Upper lobe of left lung (tissue), 6 donors: ENCODE data around the gene RAET1E. TPM values are rescaled to one million over a fixed set of nuclear protein-coding genes. Genes with fewer than 3 reads are reported as not detected.

Experiments used
- ATAC-seq, 2 donors: fragments of 200-7000 bp; cut with Tn5 transposase; one replicate each; pipeline ENCODE4 v1.9.1; 2022; ENCODE audit warnings: mild to moderate bottlenecking in 2 of 2, moderate library complexity in 2 of 2; ENCODE audit not compliant: low FRiP score in 2 of 2
- DNase-seq, 2 donors: peaks; one replicate each; pipeline ENCODE4 v3.0.0-alpha.2; 2019 to 2020
- H3K27ac ChIP-seq, 4 donors: fragments of 200-600 bp; sonication (generic); one replicate each; pipeline ENCODE4 v1.5.1; 2016 to 2019
- H3K27me3 ChIP-seq, 4 donors: fragments of 200-600 bp; sonication (generic); one replicate each; pipeline ENCODE4 v1.5.1; 2017 to 2019
- H3K36me3 ChIP-seq, 4 donors: fragments of 200-600 bp; sonication (generic); one replicate each; pipeline ENCODE4 v1.5.1; 2016 to 2019
- H3K4me1 ChIP-seq, 4 donors: fragments of 200-600 bp; sonication (generic); one replicate each; pipeline ENCODE4 v1.5.1; 2018 to 2019
- H3K4me3 ChIP-seq, 4 donors: fragments of 200-600 bp; sonication (generic); one replicate each; pipeline ENCODE4 v1.5.1; 2017 to 2019; ENCODE audit warnings: mild to moderate bottlenecking in 2 of 4, moderate library complexity in 1 of 4
- H3K9me3 ChIP-seq, 4 donors: fragments of 200-600 bp; sonication (generic); one replicate each; pipeline ENCODE4 v1.5.1; 2018 to 2019
- CTCF ChIP-seq, 6 experiments: fragments of 450-650 bp in 4 of 6; fragments of 200-600 bp in 2 of 6; sonication (generic) in 2 of 6; IDR thresholded peaks; one replicate each; pipeline ENCODE4 v1.5.1; 2016 to 2019; ENCODE audit warnings: antibody characterized with exemption in 6 of 6
- EP300 ChIP-seq, 4 donors: sonication (generic); formaldehyde crosslinking; IDR thresholded peaks; one replicate each; pipeline ENCODE4 v1.5.1; 2017; ENCODE audit warnings: antibody characterized with exemption in 4 of 4, control low read depth in 2 of 4
- POLR2A ChIP-seq, 4 donors: fragments of 450-650 bp; IDR thresholded peaks; one replicate each; pipeline ENCODE4 v1.5.1; 2016 to 2017; ENCODE audit warnings: antibody characterized with exemption in 4 of 4, mild to moderate bottlenecking in 2 of 4
- POLR2AphosphoS5 ChIP-seq, 2 donors: sonication (generic); formaldehyde crosslinking; IDR thresholded peaks; one replicate each; pipeline ENCODE4 v1.5.1; 2017; ENCODE audit warnings: antibody characterized with exemption in 2 of 2
- WGBS, 2 donors: methylation state at CpG; one replicate each; pipeline ENCODE4 v1.1.5; 2017 to 2018; 5-methylcytosine and 5-hydroxymethylcytosine counted together
- total RNA-seq, 6 donors: library from RNA; depleted of rRNA in 4 of 6; stranded (reverse); fragments of >200 nt in 4 of 6; gene quantifications; one replicate each; pipeline versions ENCODE4 v1.1.0 to v1.2.1, GENCODE V29; 2016 to 2021
- donor health status: DM: no; HTN: no; CAD: no; lungs with moderate emphysema.
- donor health status: DM: no; HTN: yes; CAD: no; lungs with severe emphysema.

The RAET1E gene
- total RNA-seq, 6 donors from 2014 or later = 0.30 to 2.3 (median 1.4) TPM; not detected in 1

GRCh38 chr6:149860834-149861602, 36.9 kb downstream of the RAET1E start:
- H3K9me3 ChIP-seq = no peaks in the 10 kb centered on the region
- H3K4me1 ChIP-seq = peaks cover 18 to 38% (median 27%) of the 10 kb centered on the region in 4 donors
- no peaks in the 10 kb centered on the region for H3K36me3 ChIP-seq
- TF ChIP-seq EP300 (IDR thresholded peaks at IDR 0.05) (no peak), CTCF (IDR thresholded peaks at IDR 0.05) (no peak), POLR2AphosphoS5 (IDR thresholded peaks at IDR 0.05) (no peak), POLR2A (IDR thresholded peaks at IDR 0.05) (no peak)
- no peak for DNase-seq
- no peak overlapping the region for H3K4me3 ChIP-seq
- no peaks in the 10 kb centered on the region for H3K27me3 ChIP-seq
- no peak overlapping the region for H3K27ac ChIP-seq
- 85 to 90% methylated on average over 14 of the region's 14 CpGs for WGBS, 2 donors
- no peak for ATAC-seq

- DNase-seq = no peak
- ATAC-seq = no peak
- H3K9me3 ChIP-seq = no peaks in the 10 kb centered on the region
- TF ChIP-seq POLR2A (IDR thresholded peaks at IDR 0.05) = no peak
- TF ChIP-seq CTCF (IDR thresholded peaks at IDR 0.05) = no peak
- TF ChIP-seq POLR2AphosphoS5 (IDR thresholded peaks at IDR 0.05) = no peak
- TF ChIP-seq EP300 (IDR thresholded peaks at IDR 0.05) = no peak
- no peaks in the 10 kb centered on the region for H3K27me3 ChIP-seq
- H3K27ac ChIP-seq = no peak overlapping the region
- no peaks in the 10 kb centered on the region for H3K36me3 ChIP-seq
- peaks cover 18 to 43% (median 30%) of the 10 kb centered on the region in 4 donors for H3K4me1 ChIP-seq
- H3K4me3 ChIP-seq = no peak overlapping the region
- WGBS, 2 donors = 93 to 94% methylated on average over 5 of the region's 5 CpGs
Measured at GRCh38 chr6:149860513-149860833, 37.4 kb downstream of the RAET1E start.

- Histone ChIP-seq H3K36me3 (no peaks in the 10 kb centered on the region), H3K27ac (no peak overlapping the region), H3K9me3 (no peaks in the 10 kb centered on the region), H3K4me3 (no peak overlapping the region), H3K4me1 (peaks cover 18 to 47% (median 35%) of the 10 kb centered on the region in 4 donors), H3K27me3 (no peaks in the 10 kb centered on the region)
- ATAC-seq (no peak), DNase-seq (no peak)
- TF ChIP-seq POLR2A (IDR thresholded peaks at IDR 0.05) (no peak), CTCF (IDR thresholded peaks at IDR 0.05) (no peak), EP300 (IDR thresholded peaks at IDR 0.05) (no peak), POLR2AphosphoS5 (IDR thresholded peaks at IDR 0.05) (no peak)
- WGBS, 2 donors = 86 to 94% methylated on average over 3 of the region's 3 CpGs
Measured at GRCh38 chr6:149859938-149860337, 38.0 kb downstream of the RAET1E start.

- peak in 1 of 2 donors; percentile 38 for DNase-seq
- 64 to 71% methylated on average over 7 of the region's 7 CpGs for WGBS, 2 donors
- Histone ChIP-seq H3K4me1 (peaks cover 18 to 47% (median 34%) of the 10 kb centered on the region in 4 donors), H3K36me3 (no peaks in the 10 kb centered on the region), H3K27ac (no peak overlapping the region), H3K27me3 (no peaks in the 10 kb centered on the region), H3K9me3 (no peaks in the 10 kb centered on the region), H3K4me3 (no peak overlapping the region)
- TF ChIP-seq EP300 (IDR thresholded peaks at IDR 0.05) = no peak
- no peak for TF ChIP-seq POLR2A (IDR thresholded peaks at IDR 0.05)
- no peak for TF ChIP-seq CTCF (IDR thresholded peaks at IDR 0.05)
- no peak for TF ChIP-seq POLR2AphosphoS5 (IDR thresholded peaks at IDR 0.05)
- no peak for ATAC-seq
Measured at GRCh38 chr6:149859368-149859767, 38.5 kb downstream of the RAET1E start.

GRCh38 chr6:149857541-149857940, 40.4 kb downstream of the RAET1E start:
- TF ChIP-seq EP300 (IDR thresholded peaks at IDR 0.05) = no peak
- no peak for ATAC-seq
- Histone ChIP-seq H3K9me3 (no peaks in the 10 kb centered on the region), H3K4me1 (peaks cover 20 to 45% (median 32%) of the 10 kb centered on the region in 4 donors), H3K27ac (no peak overlapping the region), H3K36me3 (no peaks in the 10 kb centered on the region), H3K4me3 (no peak overlapping the region), H3K27me3 (no peaks in the 10 kb centered on the region)
- 82 to 86% methylated on average over 5 of the region's 5 CpGs for WGBS, 2 donors
- no peak for DNase-seq
